Measurements from ENCODE around the gene PTPRA.

The PTPRA gene

DNA sequence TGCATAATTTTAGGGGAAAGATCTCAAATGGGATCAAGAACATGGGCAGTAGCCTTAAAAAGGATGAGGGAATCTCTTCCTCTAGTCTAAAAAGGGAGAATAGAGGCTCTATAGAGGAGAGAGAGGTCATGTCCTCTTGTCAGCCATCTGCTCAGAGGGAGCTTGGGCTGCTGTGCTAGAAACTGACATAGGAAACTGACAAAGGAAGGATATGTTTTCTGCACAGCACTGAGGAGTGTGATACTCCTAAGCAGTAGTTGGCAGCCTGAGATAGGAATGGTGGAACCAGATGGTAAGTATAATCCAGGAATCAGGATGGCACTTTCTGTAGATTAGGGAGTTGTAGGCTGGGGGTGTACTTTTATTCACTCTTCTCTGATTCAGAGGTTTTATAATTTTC is 59.2 kb downstream of the PTPRA start:
- no peak for DNase-seq (ENCODE audit: low spot score)

DNA sequence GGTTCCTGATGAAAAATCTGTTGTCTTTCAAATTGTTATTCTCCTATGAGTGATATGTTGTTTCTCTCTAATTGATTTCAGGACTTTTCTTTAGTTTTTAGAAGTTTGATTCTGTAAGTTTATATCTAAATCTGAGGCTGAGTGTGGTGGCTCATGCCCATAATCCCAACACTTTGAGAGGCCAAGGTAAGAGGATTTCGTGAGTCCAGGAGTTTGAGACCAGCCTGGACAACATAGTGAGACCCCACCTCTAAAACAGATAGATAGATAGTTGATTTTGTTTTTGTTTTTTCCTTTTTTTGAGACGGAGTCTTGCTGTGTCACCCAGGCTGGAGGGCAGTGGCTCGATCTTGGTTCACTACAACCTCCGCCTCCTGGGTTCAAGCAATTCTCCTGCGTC is 64.6 kb downstream of the PTPRA start:
- DNase-seq (ENCODE audit: low spot score) = no peak

DNA sequence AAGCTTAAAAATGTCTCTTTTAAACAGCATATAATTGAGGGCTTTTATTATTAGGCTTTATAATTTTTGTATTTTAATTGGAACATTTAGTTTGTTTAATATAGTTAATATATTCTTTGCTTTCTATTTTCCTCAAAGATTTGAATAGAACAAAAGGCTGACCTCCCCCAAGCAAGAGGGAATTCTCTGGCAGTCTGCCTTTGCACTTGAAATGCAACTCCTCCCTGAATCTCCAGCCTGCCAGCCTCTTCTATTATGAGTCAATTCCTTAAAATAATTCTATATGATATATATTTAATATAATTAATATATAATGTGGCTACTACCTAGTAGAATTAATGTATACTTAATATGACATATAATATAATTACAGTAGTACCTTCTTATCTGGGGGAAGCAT is 69.2 kb downstream of the PTPRA start:
- DNase-seq (ENCODE audit: low spot score) = no peak

DNA sequence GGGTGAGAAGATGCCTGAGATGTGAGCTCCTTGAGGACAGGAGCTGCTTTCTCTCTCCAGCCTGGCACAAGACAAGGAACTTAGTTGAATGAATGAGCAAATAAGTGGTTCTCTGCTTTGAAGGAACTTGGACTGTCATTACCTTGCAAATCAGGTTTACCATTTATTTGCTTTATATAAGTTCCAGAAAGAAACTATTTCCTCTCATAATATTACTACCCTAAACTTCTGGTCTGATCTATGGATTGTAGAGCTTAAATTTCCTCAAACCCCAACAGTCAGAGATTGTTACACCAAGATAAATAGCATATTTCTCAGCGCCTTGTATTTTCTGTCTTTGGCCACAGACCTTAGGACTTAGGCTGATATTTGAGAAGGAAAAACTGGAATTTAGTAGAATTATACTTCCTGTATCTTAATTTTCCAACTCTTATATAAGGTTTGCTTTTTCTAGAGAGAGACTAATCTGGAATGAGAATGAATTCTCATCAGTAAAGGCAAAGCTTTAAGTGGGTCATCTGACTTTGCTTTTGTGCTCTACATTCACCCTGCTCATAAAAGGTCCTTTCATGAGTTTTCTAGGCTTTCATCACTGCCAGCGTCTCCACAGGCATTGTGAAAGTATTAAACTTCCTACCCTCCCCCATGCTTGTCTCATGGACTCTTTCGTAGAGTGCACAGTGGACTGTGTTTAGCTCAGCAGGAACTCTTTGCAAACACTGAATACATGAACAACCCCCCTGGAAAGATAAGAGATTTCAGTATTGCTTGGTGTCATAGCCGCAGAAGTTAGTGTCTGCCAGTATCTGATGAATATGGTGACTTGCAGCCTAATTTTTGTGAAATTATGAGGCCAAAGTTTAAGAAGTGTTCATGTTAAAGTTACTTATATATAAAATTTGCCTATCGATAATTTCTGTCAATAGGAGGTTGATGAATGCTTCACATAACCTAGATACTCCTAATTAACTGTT is 74.0 kb downstream of the PTPRA start:
- DNase-seq (ENCODE audit: low spot score) = peak; percentile 94

DNA sequence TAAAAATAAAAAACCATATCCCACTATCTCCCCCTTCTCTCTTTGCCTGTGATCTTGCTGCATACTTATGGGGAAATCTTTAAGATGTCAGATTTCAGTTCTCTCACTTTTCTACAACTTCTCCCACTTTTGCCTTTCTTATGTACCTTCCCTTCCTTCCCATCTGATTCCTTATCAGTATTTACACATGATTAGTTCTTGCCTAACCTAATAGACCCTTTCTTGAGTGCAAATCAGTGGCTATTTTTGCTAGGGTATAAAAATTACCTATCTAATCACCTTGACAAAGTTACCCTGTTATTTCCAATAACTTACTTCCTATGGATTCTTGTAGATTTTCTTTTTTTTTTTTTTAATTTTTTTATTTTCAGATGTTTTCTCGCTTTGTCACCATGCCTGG is 75.7 kb downstream of the PTPRA start:
- no peak for DNase-seq (ENCODE audit: low spot score)

DNA sequence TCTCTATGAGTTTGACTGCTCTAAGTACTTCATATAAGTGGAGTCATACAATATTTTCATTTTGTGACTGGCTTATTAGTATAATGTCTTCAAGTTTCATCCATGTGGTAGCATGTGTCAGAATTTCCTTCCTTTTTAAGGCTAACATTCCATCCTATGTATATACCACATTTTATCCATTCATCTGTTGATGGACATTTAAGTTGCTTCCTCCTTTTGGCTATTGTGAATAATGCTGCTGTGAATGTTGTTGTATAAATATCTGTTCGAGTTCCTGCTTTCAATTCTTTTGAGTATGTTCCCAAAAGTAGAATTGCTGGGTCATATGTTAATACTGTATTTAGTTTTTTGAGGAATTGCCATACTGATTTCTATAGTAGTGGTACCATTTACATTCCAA is 79.5 kb downstream of the PTPRA start:
- no peak for DNase-seq (ENCODE audit: low spot score)

DNA sequence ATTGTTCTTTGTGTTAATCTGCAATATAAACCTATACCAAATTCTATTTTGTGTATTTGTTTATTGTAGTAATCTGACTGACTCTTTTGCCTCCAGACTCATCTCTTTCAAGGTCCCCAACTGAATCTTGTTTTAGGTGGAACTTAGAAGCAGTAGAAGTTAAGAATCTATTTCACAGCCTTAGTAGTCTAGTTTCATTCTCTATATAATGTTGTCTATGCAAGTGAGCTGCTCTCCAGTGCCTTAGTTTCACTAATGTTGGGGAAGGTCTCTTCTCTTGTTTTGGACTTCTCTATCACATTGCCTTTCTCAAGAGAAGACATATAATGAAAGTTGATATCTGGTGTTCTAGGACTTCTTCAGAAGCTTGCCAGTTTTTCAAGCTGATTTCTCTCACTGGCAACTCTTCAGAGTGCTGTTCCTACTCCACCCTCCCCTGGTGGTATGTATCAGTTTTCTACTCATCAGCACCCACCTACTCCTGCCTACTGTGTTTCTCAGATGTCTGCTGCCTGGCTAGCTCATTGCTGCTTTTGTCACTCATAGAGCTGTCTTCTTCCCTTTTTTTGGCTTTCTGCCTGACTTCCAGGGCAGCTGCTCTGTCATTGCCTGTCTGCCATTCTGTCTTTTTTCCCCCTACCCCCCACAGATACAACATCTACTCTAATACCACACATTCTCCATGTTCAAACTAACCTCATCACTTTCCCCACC is 82.1 kb downstream of the PTPRA start:
- DNase-seq (ENCODE audit: low spot score) = peak; percentile 58

DNA sequence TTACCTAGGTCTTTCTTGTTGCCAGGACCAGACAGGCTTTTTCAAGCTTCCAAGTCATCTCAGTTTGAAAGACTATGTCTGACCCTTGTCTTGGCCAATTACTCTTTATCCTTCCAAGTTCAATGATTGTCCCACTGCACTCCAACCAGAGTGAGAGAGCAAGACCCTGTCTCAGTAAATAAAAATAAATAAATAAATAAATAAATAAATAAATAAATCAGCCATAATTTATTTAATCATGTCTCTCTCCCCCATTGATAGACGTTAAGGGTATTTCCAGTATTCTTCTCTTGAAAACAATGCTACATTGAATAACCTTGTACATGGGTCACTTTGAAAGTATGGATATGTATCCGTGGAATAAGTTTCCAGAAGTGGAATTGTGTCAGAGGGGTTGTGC is 83.2 kb downstream of the PTPRA start:
- DNase-seq (ENCODE audit: low spot score) = no peak

DNA sequence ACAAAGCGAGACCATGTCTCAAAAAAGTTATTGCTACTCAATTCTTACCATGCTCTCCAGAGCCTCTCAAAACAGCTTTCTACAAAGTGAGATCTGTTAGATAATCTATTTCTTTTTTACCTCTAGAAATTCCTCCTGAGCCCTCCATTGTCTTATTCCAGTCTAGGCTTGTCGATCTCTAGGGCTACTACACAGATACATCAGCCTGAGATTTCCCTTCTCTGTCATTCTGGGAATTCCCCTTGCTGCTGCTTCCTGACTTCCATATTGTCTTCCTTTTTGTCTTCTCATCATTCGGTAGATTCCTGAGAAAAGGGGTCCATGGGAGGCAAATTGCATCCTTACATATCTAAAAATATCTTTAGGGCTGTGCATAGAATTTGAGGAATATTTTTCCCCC is 94.6 kb downstream of the PTPRA start:
- DNase-seq (ENCODE audit: low spot score) = no peak

DNA sequence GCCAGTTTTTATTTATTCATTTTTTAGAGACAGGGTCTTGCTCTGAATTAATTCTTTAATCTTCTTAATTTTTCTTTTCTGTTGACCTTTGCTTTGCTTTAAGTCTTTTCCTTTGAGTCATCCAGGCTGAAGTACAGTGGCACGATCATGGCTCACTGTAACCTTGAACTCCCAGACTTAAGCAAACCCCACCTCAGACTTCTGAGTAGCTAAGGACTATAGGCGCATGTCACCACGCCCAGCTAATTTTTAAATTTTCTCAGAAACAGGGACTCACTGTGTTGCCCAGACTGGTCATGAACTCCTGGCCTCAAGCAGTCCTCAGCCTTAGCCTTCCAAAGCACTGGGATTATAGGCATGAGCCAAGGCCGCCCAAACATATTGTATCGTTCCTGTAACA is 98.8 kb downstream of the PTPRA start:
- no peak for DNase-seq (ENCODE audit: low spot score)

DNA sequence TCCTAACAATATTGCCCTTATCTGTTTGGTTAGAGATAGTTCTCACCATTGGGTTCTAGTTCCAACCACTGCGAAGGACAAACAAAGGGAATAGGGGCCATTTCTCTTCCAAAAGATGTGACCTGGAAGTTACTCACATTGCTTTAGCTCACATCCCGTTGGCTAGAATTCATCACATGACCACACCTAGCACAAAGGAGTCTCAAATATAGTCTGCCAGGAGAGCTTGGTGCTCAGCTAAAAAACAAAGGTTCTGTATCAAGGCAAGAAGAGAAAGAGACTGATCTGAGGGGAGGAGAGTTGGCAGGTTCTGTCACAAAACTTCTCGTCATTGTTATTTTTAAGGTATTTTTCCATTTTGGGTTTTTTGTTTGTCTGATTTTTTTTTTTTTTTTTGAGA is 100.3 kb downstream of the PTPRA start:
- DNase-seq (ENCODE audit: low spot score) = no peak

DNA sequence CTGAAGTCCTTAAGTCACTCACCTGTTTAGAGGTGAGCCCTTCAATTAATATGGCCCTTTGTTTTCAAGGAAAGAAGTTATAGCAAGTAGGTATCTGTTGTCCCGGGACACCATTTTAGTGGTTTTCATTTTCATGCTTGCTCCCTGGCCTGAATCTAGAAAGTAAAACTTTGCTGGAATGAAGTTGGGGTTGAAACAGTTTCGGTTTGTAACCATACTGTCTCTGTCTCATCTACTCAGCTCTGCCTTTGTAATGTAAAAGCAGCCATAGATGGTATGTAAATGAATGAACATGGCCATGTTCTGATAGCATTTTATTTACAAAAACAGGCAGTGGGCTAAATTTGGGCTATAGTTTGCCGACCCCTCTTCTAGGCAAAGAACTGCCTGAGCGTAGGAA is 105.2 kb downstream of the PTPRA start:
- no peak for DNase-seq (ENCODE audit: low spot score)

DNA sequence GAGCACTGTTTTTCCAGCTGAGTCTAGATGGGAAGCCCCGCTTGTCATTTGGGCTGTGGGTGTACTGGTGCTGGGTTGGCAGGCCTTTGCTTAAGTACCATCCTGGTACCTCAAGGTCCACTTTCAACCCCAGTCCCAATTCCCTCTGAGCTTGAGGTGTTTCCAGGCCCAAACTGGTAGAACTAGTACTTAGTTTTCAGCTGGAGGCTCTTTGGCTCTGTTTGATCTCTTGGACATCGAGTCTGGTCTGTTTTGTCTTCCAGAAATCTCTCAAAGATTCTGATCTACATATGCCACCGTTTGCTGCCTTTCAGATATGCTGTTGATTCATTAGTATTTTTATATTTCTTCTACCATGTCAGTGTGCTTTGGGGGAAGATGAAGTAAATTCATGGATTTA is 108.4 kb downstream of the PTPRA start:
- DNase-seq (ENCODE audit: low spot score) = no peak

DNA sequence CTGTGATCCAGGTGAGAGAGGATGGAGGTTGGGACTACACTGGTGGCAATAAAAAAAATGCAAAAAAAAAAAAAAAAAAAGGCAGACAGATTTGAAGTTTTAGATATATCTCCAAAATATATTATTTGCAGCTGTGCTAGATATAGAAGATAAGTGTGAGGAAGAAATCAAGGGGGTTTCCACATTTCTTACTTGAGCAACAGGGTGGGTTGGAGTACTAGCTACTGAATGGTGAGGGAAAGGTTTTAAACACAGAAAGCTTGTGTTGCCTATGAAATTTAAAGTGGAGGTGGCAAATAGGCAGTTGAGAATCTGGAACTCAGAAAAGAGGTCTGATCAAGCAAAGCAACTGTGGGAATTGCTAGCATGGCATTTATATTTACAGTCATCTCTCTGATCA is 110.2 kb downstream of the PTPRA start:
- no peak for DNase-seq (ENCODE audit: low spot score)

DNA sequence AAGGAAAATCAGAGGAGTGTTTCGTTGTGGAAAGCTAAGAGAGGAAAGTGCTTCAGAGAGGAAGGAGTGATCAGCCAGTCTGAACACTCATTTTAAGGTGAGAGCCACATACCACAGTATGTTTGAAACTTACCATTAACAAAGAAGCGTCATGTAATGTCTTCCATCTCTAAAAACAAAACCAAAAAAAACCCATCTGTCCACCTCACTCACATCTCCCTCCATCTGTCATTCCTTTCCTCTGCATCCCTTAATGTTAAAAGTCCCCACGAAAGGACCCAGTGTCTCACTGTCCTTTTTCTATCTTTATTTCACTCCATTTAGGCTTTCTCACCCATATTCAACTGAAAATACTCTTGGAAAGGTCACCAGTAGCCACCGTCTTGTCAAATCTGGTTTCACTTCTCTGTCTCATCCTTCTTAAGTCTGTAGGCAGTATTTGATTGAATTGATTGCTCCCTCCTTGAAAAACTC is 110.8 kb downstream of the PTPRA start:
- no peak for DNase-seq (ENCODE audit: low spot score)

DNA sequence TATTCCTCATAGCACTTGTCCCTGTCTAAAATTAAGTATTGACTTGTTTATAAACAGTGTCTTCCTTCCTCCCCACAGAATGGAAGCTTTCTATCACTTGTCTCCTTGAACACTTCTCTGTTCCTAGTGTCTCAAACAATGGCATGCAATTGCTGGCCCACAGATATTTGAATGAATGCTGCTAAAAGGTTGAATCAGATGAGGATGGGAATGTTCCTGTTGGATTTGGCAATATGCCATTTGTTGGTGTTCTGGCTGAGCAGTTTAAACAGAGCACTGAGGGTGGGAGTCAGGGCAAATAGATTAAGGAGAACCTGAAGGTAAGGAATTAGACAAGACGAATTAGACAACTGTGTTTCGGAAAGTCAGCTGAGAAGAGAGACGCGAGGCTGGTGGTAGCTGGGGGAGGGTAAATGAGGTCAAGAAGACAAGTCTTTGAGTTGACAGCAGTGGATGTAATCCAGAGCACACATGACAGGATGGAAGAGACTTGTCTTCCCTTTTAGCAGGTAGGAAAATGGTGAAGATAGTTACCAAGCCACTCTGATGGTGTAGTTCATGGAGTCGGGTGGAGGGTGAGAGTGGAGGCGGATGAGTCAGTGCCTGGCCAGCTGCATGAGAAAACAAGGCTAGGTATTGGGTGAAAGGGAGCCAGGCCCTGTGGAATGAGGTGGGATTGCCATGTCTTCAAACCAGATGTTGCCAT is 111.8 kb downstream of the PTPRA start:
- no peak for DNase-seq (ENCODE audit: low spot score)

DNA sequence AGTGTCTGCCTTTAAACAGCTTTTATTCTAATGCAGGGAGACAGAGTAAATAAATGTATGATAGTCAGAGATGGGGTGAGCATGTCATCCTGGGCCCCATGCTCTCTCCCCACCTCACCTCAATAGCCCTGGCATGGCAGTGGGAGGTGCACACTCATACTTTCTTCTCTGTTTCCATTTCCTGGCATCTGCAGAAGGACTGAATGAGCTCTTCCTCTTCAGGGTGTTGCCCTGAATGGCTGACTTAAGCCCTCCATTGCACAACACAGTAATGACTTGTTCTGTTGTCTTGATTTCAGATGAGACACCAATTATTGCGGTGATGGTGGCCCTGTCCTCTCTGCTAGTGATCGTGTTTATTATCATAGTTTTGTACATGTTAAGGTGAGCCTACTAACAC is 113.2 kb downstream of the PTPRA start:
- DNase-seq (ENCODE audit: low spot score) = no peak

DNA sequence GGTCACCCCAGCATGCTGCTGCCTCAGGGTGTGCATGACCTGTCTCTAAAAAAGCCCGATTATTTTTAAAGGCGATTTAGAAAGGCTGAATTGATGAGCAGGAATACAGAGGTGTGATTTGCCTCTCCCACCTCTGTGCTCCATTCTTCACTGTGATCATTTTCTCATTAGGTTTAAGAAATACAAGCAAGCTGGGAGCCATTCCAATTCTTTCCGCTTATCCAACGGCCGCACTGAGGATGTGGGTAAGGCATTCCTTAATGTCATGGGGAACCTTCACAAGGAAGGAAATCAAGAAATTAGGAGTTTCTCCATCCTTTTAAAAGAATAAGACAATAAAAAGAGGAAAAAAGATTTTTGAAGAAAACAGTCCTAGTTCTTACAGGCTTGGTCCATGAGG is 114.6 kb downstream of the PTPRA start:
- no peak for DNase-seq (ENCODE audit: low spot score)

DNA sequence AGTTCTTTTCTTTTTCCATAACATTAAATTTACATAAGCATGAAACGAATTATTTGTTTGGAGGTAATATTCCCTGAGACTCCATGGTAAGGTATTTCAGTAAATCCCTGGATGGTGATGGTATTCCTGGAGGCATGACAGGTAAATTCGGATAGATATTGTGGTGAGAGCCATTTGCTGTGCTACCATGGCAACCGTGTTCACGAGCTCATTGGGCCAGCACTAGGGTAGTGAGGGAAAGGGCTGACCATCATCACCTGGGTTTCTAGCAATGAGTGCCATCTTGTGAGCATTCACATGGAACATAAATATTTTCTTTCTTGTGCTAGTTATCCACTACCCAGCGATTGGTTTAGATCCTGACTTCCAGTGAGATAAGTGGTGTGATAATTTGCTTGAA is 118.3 kb downstream of the PTPRA start:
- no peak for DNase-seq (ENCODE audit: low spot score)

DNA sequence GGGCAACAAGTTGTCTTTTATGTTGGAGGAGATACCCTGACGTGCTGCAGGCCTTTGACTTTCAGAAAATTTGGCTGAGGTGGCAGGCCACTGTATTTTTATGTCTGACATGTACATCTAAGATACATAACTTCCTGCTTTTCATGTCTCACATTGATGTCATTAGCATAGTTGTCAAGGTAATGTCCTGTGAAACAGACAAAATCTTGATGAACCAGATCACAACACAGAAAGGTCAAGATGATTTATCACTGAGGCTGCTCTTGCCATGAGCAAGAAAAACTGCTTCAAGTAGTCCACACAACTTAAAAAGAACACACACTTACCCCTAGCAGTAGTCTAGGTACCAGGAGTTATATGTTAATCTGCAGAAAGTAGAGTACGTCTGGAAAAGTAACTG is 120.0 kb downstream of the PTPRA start:
- DNase-seq (ENCODE audit: low spot score) = no peak

DNA sequence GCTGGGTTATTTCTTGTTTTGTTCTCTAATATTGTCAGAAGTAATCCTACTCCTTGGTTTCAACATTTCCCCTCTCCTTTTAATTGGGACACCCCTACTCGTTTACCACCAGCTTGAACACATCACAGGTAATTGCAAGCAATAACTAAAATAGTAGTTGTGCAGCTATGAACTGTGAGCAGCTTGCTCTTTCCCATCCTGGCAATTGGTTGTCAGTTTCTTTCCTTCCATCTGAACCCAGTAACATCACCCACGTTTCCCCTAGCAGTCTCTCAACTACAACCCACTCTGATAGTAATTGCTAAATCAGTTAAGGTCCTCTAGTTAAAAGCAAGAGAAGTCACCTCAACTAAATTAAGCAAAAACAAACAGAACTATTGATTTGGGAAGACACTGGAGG is 122.5 kb downstream of the PTPRA start:
- peak; percentile 64 for DNase-seq (ENCODE audit: low spot score)

DNA sequence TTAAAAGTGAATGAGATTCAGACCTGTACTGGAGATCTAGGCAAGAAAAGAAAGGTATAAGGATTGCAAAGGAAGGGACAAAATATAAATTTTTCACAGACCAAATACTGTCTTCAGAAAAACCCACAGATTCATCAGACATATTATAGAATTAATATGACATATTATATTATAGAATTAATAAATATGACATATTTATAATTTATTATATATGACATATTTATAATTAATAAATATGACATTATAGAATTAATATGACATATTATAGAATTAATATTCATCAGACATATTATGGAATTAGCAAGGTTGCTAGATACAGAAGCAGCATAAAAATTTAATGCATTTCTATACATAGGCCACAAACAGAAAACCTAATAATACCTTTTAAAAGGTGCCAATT is 125.4 kb downstream of the PTPRA start:
- no peak for DNase-seq (ENCODE audit: low spot score)
